ENCODE data around the gene ESYT3. TPM values are rescaled to one million over a fixed set of nuclear protein-coding genes. Genes with fewer than 3 reads are reported as not detected.

The ESYT3 gene
- total RNA-seq, 6 experiments from 2014 or later = 0.05 to 0.92 (median 0.29) TPM; not detected in 1

- no peak overlapping the region for H3K27ac ChIP-seq
- H3K4me3 ChIP-seq = no peak overlapping the region
- TF ChIP-seq CTCF (IDR thresholded peaks at IDR 0.05) (no peak), POLR2A (IDR thresholded peaks at IDR 0.05) (no peak)
- H3K27me3 ChIP-seq = no peaks in the 10 kb centered on the region
- H3K9me3 ChIP-seq = no peaks in the 10 kb centered on the region
- no peaks in the 10 kb centered on the region for H3K36me3 ChIP-seq
- intact Hi-C loops (cut with DNase I) = no loop called here
- H3K4me1 ChIP-seq = peaks cover 0 to 25% (median 2%) of the 10 kb centered on the region in 4 donors
- WGBS (ENCODE audit: insufficient coverage, low coverage, low lambda C conversion rate, missing lambda C conversion rate) = 100% methylated on average over 2 of the region's 14 CpGs
- no peak for ATAC-seq
- no peak for DNase-seq
Measured at GRCh38 chr3:138396752-138397410, 37.5 kb upstream of the ESYT3 start.

GRCh38 chr3:138397983-138398382, 36.4 kb upstream of the ESYT3 start:
- H3K4me1 ChIP-seq = peaks cover 0 to 25% (median 2%) of the 10 kb centered on the region in 4 donors
- 85% methylated on average over 3 of the region's 4 CpGs for WGBS (ENCODE audit: insufficient coverage, low coverage, low lambda C conversion rate, missing lambda C conversion rate)
- H3K27me3 ChIP-seq = no peaks in the 10 kb centered on the region
- no peaks in the 10 kb centered on the region for H3K36me3 ChIP-seq
- H3K27ac ChIP-seq = no peak overlapping the region
- intact Hi-C loops (cut with DNase I) = no loop called here
- no peak for TF ChIP-seq POLR2A (IDR thresholded peaks at IDR 0.05)
- peak in 3 of 4 donors; percentile 13 to 28 (median 15) for TF ChIP-seq CTCF (IDR thresholded peaks at IDR 0.05)
- H3K9me3 ChIP-seq = no peaks in the 10 kb centered on the region
- peak in 2 of 4 donors; percentile 16 to 38 for ATAC-seq
- no peak overlapping the region for H3K4me3 ChIP-seq
- DNase-seq = no peak

- peaks cover 0 to 25% (median 2%) of the 10 kb centered on the region in 4 donors for H3K4me1 ChIP-seq
- no peak for TF ChIP-seq POLR2A (IDR thresholded peaks at IDR 0.05)
- no peak for TF ChIP-seq CTCF (IDR thresholded peaks at IDR 0.05)
- ATAC-seq (peak in 3 of 4 donors; percentile 21 to 72 (median 72)), DNase-seq (no peak)
- no peaks in the 10 kb centered on the region for H3K36me3 ChIP-seq
- no peak overlapping the region for H3K4me3 ChIP-seq
- WGBS (ENCODE audit: insufficient coverage, low coverage, low lambda C conversion rate, missing lambda C conversion rate) = 42% methylated on average over 5 of the region's 11 CpGs
- H3K27ac ChIP-seq = no peak overlapping the region
- H3K9me3 ChIP-seq = no peaks in the 10 kb centered on the region
- intact Hi-C loops (cut with DNase I) = no loop called here
- H3K27me3 ChIP-seq = no peaks in the 10 kb centered on the region
Measured at GRCh38 chr3:138398791-138399575, 35.4 kb upstream of the ESYT3 start.

DNA sequence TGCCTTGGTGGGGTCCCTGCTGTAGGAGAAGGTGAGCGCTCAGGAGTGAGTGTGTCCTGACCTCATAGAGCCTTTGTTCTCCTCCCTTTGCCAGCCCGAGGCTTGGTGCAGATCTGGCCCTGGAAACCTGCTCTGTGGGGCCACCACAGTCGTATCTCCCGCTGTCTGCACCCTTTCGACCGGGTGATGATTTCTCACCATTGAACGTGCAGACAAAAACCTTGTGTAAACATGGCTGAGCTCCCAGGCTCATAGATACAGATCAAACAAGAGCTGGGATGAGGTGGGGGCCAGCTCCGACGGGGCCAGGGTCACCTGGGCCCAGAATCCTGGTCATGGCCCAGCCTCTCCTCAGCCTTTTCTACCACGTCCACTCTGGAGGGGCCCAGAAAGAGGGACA, 34.6 kb upstream of the ESYT3 start:
- H3K27ac ChIP-seq = no peak overlapping the region
- DNase-seq = no peak
- H3K27me3 ChIP-seq = no peaks in the 10 kb centered on the region
- no peaks in the 10 kb centered on the region for H3K9me3 ChIP-seq
- ATAC-seq = peak; percentile 27 to 68 (median 60)
- H3K36me3 ChIP-seq = no peaks in the 10 kb centered on the region
- H3K4me1 ChIP-seq = peaks cover 0 to 25% (median 2%) of the 10 kb centered on the region in 4 donors
- intact Hi-C loops (cut with DNase I) = no loop called here
- no peak overlapping the region for H3K4me3 ChIP-seq
- TF ChIP-seq CTCF (IDR thresholded peaks at IDR 0.05) (no peak), POLR2A (IDR thresholded peaks at IDR 0.05) (no peak)
- WGBS (ENCODE audit: insufficient coverage, low coverage, low lambda C conversion rate, missing lambda C conversion rate) = 23% methylated on average over 3 of the region's 10 CpGs

All from right lobe of liver (tissue), 6 donors.